Fibroblast of lung (primary cell): ENCODE measurements around the gene GP1BB.

ENCODE experiments used
- CTCF ChIP-seq, 2 donors: IDR thresholded peaks in 1 of 2; conservative IDR thresholded peaks in 1 of 2; 1 replicate in 1 of 2; 2 replicates in 1 of 2; pipeline ENCODE4 v1.5.1; 2011 to 2012; ENCODE audit warnings: low read length in 2 of 2, control low read depth in 1 of 2, inconsistent platforms in 1 of 2, low read depth in 1 of 2, mild to moderate bottlenecking in 1 of 2
- EZH2 ChIP-seq: IDR thresholded peaks from 2 replicates; pipeline ENCODE4 v1.5.1; 2012; ENCODE audit warnings: low read length, control low read depth, mild to moderate bottlenecking; ENCODE audit errors: missing control alignments

GRCh38 chr22:19769393-19769715 lies 46.0 kb downstream of the GP1BB start:
- TF ChIP-seq CTCF (conservative IDR thresholded peaks at IDR 0.05 in 1 of 2, IDR thresholded peaks at IDR 0.05 in 1 of 2; ENCODE audit: low read depth in 1 of 2, low read length in 2 of 2) (no peak), EZH2 (no peak)
